GM19035 (cell line): ENCODE results near the gene PRPSAP1.
A peak's percentile ranks its signal among the peaks of the same experiment; 100 is the strongest.
"Not testable (repeated sequence)": the region's sequence is repeated elsewhere in the genome, so short reads cannot be mapped to it uniquely, and the experiment has no call there.

Experiments used
- ATAC-seq: cut with Tn5 transposase; IDR thresholded peaks from one replicate; pipeline ENCODE4 v1.9.1; 2021; ENCODE audit not compliant: unreplicated experiment

The PRPSAP1 gene

DNA sequence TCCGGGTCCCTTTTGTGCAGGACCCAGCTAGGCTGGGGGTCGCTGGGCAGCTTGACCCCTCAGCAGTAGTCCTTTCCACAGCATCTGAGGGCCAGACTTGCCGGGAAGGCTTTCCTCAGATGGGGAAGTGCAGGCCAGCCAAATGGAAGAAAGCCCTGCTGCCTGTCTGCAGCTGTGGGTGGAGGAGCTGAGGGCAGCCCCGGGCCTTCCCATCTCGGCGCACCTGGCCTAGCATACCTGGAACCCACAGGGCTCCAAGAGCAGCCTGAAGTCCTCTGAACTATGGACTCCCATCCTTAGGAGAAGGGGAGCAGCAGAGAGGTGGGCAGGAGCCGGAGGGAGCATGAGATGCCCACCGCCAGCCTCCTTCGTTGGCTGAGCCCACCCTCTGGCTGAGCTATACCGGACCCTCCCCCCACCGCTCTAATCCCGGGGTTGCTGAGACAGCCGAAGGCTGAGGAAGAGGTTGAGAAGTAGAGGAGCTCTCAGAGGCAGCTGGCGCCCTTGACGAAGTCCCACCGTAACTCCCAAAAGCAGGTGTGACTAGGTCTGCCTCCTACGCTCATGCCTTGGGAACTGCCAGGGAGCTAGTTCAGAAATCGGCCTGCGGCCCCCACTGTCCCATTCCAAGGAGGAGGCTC lies 75.3 kb downstream of the PRPSAP1 start:
- no peak for ATAC-seq

DNA sequence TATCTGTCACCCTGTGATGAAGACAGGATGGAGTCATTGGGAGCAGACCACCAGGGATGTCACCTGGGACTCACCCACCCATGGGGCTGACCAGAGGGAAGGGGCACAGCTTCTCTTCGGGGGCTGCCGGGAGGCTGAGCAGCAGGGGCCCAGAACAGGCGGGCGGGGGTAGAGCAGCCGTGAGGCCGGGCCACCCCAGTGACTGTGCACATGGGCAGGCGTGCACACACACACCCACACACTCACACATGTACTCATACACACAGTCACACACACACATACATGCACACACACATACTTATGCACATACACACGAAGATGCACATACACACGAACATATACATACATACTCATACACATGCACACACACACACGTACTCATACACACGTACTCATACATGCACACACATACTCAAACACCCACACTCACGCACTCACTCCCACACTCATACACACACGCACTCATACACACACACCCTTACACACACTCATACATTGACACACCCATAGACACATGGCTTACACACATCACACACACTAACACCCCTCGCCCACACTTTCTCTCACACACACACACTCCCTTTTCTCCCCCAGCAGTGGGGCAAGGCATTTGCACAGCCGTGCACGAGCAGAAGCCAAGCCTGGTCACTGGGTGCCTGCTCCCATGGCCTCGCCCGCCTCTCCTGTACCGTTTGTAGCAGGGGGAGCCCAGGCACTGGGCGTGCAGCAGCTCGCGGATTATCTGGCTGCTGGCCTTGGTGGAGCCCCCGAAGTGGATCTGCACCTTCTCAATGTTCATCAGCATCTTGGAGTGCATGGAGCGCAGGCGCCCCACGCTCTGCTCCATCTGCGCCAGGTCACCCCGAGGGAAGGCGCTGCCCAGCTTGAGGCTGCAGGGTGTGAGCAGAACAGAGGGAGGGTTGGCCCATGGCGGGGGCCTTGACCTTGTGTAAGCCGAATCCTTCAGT lies 76.1 kb downstream of the PRPSAP1 start:
- no peak for ATAC-seq

GRCh38 chr17:76276461-76277299 lies 77.0 kb downstream of the PRPSAP1 start:
- no peak for ATAC-seq

DNA sequence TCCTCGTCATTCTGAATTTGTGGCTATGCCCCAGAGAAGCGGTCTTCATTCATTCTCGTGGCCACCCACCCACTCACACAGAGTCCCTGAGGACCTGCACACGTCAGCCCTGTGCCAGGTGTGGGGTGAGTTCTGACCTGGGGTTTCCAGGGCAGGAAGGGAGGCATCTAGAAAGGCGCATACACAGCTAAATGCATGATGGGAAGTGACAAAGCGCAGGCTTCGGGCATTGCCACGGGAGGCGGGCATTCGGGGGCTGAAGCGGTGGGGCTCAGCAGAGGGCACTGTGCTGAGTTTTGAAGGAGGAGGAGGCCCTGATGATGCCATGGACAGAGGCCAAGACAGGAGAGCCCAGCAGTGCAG lies 77.7 kb downstream of the PRPSAP1 start:
- no peak for ATAC-seq

GRCh38 chr17:76275382-76276068 lies 78.2 kb downstream of the PRPSAP1 start:
- no peak for ATAC-seq

- no peak for ATAC-seq
Observed at GRCh38 chr17:76274112-76274956, 79.4 kb downstream of the PRPSAP1 start.

DNA sequence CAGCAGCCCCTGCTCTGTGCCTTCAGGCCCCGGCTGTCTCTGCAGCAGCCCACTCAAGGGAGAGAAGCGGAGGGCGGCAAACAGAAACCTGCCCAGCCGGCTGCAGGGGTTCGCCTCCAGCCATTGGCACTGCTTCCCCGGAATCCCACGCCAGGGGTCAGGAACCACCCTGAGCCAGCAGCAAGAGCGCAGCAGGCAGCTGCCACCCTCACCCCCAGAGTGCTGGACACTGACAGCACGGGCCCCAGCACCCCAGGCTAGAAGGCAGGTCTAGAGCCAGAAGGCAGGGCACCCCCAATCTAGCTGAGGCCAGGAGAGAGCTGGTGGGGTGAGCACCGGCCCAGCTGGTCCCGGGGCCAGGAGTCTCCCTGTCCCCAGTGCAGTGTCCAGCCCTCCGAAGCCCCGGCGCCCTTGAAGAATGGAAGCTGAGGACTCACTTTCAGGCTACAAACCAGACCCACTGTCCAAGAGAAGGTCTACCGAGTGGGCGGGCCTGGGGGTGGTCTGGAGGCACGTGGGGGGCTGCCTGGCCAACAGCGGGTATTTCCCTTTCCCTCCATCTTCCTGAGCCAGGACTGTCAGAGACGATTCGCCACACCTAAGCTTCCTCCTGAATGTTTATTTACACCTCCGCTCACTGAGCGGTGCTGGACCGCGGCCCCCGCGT lies 80.1 kb downstream of the PRPSAP1 start:
- no peak for ATAC-seq

GRCh38 chr17:76272541-76273444 lies 80.9 kb downstream of the PRPSAP1 start:
- peak; percentile 16 for ATAC-seq

DNA sequence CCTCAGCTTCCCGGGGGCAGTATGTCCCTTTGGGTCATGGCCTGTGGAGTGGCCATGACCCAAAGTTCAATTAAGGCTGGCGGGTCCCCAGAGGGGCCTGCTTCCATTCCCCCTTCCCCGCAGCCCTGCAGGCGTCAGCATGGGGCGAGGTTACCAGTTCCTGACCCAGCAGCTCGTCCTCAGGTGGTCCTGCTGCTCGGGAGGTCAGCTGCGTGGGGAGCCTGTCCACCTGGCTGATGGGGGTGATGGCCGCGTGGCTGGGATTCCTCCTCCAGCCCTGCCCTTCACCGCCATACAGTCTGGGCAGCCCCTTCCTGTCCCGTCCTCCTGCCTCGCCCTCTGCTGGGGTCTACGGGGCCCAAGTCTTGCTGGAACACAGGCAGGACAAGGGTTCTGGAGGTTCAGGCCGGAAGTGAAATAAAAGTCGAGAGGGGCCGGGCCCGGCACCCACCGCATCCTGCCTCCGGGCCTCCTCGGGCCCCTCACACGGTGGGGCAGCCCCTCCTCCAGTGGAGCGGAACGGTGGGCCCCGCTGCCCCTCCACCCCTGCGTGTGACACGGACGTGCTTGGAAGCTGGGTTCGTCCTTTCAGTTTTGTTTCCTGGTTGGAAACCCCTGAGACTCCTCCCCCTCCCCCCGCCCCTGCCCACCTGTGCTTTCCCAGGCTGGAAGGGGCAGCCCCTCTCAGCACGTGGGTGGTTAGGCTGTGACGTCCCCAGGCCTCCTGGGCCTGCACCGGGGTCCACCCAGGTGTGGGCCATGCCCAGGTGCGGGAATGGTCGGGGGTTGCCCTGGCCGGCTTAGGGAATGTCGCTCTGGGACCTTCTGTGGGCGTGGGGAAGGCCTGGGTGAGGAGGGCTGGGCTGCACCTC lies 81.8 kb downstream of the PRPSAP1 start:
- ATAC-seq: peak; percentile 47

DNA sequence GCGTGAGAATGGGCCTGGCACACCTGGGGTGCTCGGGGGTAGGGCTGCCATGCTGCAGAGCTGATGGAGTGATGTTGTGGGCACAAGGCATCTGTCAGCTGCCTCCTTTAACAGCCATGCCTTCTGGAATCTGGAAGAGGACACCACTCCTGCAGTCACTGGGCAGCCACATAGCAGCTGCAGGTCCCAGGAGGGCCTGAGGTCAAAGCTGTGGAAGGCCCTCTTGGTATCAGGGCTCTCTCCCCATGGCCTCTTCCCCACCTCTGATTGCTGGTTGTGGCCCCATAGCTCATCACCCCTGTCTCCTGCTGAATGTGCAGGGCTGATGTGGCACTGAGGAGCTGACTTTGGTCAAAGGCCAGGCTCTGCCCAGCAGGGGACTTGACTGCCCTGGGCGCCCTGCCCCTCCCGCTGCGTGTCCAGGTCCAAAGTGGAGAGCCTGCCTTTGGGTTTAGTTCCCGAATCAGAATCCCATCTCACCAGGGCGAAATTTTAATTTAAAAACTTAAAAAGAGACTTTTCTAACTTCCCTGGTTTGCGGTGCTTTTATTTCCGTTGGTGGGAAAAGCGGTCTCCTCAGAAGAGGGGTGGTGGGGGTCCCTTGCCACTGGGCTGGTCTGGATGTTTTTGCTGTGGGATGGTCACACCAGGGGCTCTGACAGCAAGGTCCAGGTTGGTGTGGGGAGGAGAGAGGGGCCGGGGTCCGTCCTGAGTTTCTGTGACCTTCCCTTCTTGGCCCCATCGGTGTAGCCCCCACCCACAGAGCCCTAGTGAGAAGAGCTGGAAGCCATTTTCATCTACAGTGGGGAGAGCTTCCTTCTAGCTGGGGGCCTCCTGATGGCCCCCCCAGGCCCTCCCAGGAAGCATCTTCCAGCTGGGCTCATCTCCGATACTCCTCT lies 82.7 kb downstream of the PRPSAP1 start:
- ATAC-seq: peak; percentile 0

DNA sequence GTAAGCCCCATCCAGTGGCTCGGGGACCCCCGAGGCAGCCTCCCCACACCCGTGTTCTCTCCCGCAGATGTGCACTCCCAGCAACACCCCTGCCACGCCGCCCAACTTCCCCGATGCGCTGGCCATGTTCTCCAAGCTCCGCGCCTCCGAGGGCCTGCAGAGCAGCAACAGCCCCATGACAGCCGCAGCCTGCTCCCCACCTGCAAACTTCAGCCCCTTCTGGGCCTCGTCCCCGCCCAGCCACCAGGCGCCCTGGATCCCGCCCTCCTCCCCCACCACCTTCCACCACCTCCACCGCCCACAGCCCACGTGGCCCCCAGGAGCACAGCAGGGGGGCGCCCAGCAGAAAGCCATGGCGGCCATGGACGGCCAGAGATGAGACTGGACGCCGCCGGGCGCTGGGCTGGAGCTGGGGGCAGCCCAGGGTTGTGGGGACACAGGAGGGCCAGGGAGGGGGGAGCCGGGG lies 83.6 kb downstream of the PRPSAP1 start:
- no peak for ATAC-seq

DNA sequence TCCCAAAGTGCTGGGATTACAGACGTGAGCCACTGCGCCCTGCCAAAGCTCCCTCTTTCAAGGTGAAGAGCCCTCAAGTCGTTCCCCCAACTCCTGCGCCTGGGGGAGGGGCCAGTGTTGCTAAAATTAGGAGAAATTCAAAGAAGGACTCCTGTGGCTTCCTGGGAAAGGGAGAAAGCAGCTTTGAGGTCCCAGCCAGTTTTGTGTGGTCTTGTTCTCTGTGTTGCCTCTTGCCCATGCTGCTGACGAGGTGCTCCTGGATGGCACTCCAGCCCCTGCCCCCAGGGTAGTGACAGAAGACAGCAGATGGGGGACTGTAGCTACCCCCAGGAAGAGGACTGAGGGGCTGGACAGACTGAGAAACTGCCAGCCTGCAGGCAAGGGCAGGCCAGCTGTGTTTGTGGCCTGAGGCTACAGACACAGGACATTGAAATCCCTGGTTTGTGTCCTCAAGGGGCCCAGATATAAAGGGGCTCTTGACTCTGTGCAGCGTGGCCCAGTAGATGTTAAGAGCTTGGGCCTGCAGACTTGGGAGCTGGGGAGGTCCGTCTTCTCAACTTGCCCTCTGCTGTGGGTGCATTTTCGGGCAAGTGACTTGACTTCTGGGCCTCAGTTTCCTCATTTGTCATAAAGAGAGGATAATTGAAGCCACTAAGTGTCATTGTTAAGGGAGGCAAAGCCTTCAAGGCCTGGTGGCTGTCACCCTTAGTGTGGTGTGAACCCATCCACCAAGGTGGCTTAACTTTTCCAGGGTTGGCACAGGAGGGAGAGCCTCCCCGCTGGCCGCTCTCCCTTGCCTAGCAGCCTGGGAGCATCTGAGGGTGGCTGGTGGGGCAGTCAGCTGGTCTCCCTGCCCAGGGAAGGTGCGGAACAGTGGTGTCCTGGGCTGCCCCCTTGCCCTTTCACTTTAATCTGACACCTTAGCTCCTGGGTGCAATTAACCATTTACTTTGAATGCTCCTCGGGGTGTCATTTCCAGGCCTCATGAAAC lies 84.4 kb downstream of the PRPSAP1 start:
- ATAC-seq: no peak

- no peak for ATAC-seq
Observed at GRCh38 chr17:76268015-76268749, 85.5 kb downstream of the PRPSAP1 start.

- not testable (repeated sequence) for ATAC-seq
Observed at GRCh38 chr17:76267581-76268001, 86.1 kb downstream of the PRPSAP1 start.
